ENCODE measurements around the gene SRRM3. TPM values are rescaled to one million over a fixed set of nuclear protein-coding genes. Genes with fewer than 3 reads are reported as not detected.

SRRM3 gene
- total RNA-seq, 1 donor from 2014 or later: 1.4 TPM

DNA sequence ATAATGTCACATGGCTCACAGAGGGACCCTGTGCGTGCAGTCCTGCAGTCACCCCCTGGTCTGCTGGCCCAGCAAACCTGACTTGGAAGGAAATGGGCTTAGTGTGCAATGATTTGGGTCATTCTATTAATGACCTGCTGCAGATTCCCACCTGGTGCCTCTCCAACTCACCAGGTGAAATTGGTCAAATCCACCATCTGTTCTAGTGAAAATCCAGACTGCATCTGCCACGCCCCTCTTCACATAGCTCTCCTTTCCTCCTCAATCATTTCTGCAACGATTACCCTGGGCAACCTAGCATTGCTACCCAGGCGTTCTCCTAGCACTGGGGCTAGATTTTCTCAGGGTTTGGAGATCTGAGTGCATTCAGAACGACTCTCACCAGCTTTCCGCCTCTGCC, 29.4 kb downstream of the SRRM3 start:
- Mint-ChIP-seq H3K4me1 (ENCODE audit: low read depth) (peaks cover 8% of the 10 kb centered on the region), H3K4me3 (ENCODE audit: unreplicated experiment) (no peak overlapping the region), H3K36me3 (ENCODE audit: low read depth) (peaks cover 2% of the 10 kb centered on the region), H3K27ac (ENCODE audit: unreplicated experiment) (no peak overlapping the region), H3K9me3 (ENCODE audit: low read depth) (no peaks in the 10 kb centered on the region), H3K27me3 (ENCODE audit: low read depth) (peaks cover 40% of the 10 kb centered on the region)
- DNase-seq (ENCODE audit: low spot score): no peak
- TF ChIP-seq, protein P1, sequence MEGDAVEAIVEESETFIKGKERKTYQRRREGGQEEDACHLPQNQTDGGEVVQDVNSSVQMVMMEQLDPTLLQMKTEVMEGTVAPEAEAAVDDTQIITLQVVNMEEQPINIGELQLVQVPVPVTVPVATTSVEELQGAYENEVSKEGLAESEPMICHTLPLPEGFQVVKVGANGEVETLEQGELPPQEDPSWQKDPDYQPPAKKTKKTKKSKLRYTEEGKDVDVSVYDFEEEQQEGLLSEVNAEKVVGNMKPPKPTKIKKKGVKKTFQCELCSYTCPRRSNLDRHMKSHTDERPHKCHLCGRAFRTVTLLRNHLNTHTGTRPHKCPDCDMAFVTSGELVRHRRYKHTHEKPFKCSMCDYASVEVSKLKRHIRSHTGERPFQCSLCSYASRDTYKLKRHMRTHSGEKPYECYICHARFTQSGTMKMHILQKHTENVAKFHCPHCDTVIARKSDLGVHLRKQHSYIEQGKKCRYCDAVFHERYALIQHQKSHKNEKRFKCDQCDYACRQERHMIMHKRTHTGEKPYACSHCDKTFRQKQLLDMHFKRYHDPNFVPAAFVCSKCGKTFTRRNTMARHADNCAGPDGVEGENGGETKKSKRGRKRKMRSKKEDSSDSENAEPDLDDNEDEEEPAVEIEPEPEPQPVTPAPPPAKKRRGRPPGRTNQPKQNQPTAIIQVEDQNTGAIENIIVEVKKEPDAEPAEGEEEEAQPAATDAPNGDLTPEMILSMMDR (IDR thresholded peaks at IDR 0.05): no peak

DNA sequence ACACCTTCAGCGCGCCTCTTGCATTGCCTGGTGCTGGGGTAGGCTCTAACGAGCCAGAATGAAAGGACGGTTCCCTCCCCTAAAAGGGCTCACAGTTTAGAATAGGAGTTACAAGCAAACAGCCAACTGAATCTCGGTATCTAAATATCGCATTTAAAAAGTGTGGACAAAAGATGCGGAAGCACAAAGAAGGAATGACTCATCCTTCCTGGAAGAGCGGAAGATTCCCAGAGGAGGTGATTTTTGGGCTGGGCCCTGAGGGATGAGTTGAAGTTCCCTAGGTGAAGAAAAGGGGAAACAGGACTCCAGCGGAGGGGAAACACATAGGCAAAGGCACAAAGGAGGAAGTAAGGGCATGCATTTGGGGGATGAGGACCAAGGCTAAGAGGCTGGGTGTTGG, 29.9 kb downstream of the SRRM3 start:
- Mint-ChIP-seq H3K27ac (ENCODE audit: unreplicated experiment) (no peak overlapping the region), H3K27me3 (ENCODE audit: low read depth) (peaks cover 42% of the 10 kb centered on the region), H3K4me1 (ENCODE audit: low read depth) (peaks cover 8% of the 10 kb centered on the region), H3K9me3 (ENCODE audit: low read depth) (no peaks in the 10 kb centered on the region), H3K36me3 (ENCODE audit: low read depth) (peaks cover 2% of the 10 kb centered on the region), H3K4me3 (ENCODE audit: unreplicated experiment) (no peak overlapping the region)
- DNase-seq (ENCODE audit: low spot score): no peak
- TF ChIP-seq, protein P1 (IDR thresholded peaks at IDR 0.05): no peak

DNA sequence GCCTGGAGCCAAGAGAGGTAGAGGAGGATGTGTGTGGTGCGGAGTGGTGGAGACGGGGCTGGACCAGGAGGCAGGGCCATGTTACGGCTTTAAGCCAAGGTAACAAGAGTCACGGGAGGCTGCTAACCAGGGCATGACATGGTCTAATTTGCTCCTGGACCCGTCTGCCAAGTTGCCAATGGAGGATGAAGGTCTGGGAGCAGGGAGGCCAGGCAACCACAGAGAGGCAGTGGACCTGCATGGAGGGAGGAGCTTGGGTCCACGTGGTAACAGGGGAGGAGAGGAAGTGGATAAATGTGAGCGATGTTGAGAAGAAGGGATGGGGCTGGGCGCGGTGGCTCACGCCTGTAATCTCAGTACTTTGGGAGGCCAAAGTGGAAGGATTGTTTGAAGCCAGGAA, 31.0 kb downstream of the SRRM3 start:
- H3K4me1 Mint-ChIP-seq (ENCODE audit: low read depth): peaks cover 8% of the 10 kb centered on the region
- H3K27me3 Mint-ChIP-seq (ENCODE audit: low read depth): peaks cover 48% of the 10 kb centered on the region
- no peaks in the 10 kb centered on the region for H3K9me3 Mint-ChIP-seq (ENCODE audit: low read depth)

DNA sequence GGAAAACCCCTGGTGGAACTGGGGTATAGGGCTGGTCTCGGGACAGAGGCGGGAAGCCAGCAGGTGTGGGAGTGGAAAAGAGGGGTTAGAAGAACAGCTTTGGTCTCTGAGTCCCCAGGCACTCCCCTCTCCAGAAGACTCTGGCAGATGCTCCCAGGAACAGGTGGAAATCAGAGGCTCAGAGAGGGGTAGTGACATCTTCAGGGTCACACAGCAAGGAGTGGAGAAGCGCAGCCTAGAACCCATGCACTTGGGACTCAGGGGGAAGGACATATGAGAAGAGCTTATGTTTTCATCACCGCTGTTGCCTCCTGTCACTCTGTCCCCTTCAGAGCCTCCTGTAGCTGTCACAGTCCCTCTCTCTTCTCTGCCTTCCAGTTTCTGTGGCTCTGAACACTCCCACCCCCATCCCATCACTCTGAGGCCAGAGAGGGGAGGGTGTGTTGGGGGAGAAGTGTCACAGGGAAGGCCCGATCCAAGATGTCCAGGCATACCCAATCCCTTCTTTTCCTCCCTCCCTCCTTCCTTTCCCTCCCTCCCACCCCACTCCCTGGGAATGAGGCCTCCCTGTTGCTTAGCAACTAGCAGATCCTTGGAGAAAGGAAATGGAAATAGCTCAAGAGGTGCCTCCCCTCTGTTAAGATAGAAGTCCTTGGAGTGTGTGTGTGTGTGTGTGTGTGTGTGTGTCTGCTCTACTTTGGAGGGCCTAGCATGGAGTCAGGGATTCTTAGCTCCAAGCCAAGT, 32.0 kb downstream of the SRRM3 start:
- Mint-ChIP-seq H3K27me3 (ENCODE audit: low read depth) (peaks cover 57% of the 10 kb centered on the region), H3K9me3 (ENCODE audit: low read depth) (no peaks in the 10 kb centered on the region), H3K36me3 (ENCODE audit: low read depth) (peaks cover 2% of the 10 kb centered on the region), H3K4me3 (ENCODE audit: unreplicated experiment) (no peak overlapping the region), H3K4me1 (ENCODE audit: low read depth) (peaks cover 8% of the 10 kb centered on the region), H3K27ac (ENCODE audit: unreplicated experiment) (no peak overlapping the region)
- no peak for DNase-seq (ENCODE audit: low spot score)
- TF ChIP-seq, protein P1 (IDR thresholded peaks at IDR 0.05): no peak

More for the DNA sequence above, 31.0 kb downstream of the SRRM3 start:
- TF ChIP-seq, protein P1 (IDR thresholded peaks at IDR 0.05): no peak
- peaks cover 2% of the 10 kb centered on the region for H3K36me3 Mint-ChIP-seq (ENCODE audit: low read depth)
- H3K27ac Mint-ChIP-seq (ENCODE audit: unreplicated experiment): no peak overlapping the region
- no peak overlapping the region for H3K4me3 Mint-ChIP-seq (ENCODE audit: unreplicated experiment)
- no peak for DNase-seq (ENCODE audit: low spot score)

DNA sequence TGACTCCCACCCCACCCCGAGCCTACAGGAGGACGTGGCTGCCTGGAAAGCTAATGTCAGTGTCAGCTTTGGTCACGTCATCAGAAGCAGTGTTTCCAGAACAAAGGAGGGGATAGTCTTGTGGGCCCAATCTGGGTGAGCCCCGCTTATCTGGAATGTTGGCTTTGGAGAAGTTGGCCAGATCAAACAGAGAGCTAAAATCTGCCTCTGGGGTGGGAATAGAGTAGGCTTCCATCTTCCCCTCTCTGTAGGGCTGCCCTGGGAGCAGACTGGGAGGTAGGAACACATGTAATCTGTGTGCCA, 32.5 kb downstream of the SRRM3 start:
- Mint-ChIP-seq H3K27me3 (ENCODE audit: low read depth) (peaks cover 58% of the 10 kb centered on the region), H3K27ac (ENCODE audit: unreplicated experiment) (no peak overlapping the region), H3K4me3 (ENCODE audit: unreplicated experiment) (peak overlapping the region; percentile 9), H3K36me3 (ENCODE audit: low read depth) (peaks cover 2% of the 10 kb centered on the region), H3K9me3 (ENCODE audit: low read depth) (no peaks in the 10 kb centered on the region), H3K4me1 (ENCODE audit: low read depth) (peaks cover 8% of the 10 kb centered on the region)
- TF ChIP-seq, protein P1 (IDR thresholded peaks at IDR 0.05): no peak
- DNase-seq (ENCODE audit: low spot score): no peak
